Measurements from ENCODE around the gene FOXK2.

FOXK2 gene

GRCh38 chr17:82586576-82587233 is 67.2 kb downstream of the FOXK2 start:
- TF ChIP-seq EZH2 (IDR thresholded peaks at IDR 0.05) (no peak), POLR2AphosphoS5 (IDR thresholded peaks at IDR 0.05; ENCODE audit: borderline replicate concordance, low read depth, low read length) (no peak), FOXP2 (optimal IDR thresholded peaks at IDR 0.05; ENCODE audit: control extremely low read depth, extremely low read length, insufficient read depth) (no peak)
- no peaks in the 10 kb centered on the region for H3K9me3 ChIP-seq (ENCODE audit: low read depth, low read length)
- H3K4me3 ChIP-seq = no peak overlapping the region
- peaks cover 58% of the 10 kb centered on the region for H3K36me3 ChIP-seq (ENCODE audit: insufficient read depth, low read length)
- H3K27ac ChIP-seq = peak overlapping the region; percentile 67; the same call in 1 of the 2 replicates
- H3K9ac ChIP-seq (ENCODE audit: insufficient read length) = no peak overlapping the region
- DNase-seq (ENCODE audit: low read depth, low spot score) = no peak

DNA sequence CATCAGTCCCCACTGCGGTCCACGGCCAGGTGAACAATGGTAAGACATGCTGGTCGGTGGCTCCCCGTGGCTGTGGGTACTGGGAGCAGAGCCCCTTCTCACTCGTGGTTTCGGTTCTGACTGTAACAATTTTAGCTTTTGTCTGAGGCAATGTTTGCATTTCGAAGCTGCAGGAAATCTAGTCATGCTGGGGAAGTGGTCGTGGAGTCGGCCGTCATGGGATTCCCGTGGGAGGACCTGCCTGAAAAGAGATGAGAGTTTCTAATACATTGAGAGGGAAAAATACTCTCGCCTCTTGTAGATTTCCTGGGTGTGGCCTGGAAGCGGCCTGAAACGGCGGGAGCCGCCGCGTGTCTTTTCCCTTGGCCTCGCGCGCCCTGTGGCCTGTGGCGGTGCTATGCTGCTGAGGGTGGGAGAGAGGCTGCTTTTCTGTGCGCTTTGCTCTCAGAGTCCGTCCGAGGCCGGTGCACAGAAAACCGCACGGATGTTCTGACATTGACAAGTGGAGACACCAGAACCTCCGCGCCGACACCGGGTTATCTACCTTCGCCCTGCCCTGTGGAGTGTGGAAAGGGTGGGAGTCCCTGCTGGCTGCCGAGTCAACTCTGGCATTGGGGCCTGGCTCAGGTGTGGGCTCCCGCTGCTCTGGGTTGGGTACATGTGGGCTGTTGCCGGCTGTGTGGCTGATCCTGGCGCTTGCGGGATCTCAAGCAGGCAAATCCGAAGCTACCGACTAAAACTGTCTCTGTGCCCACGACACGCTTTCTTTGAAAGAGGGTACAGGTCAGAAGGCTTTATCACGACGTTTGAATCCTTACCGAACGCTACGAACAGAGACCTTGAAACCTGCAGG is 67.9 kb downstream of the FOXK2 start:
- Histone ChIP-seq H3K9ac (ENCODE audit: insufficient read length) (no peak overlapping the region), H3K9me3 (ENCODE audit: low read depth, low read length) (no peaks in the 10 kb centered on the region), H3K27ac (peak overlapping the region; percentile 67), H3K36me3 (ENCODE audit: insufficient read depth, low read length) (peaks cover 50% of the 10 kb centered on the region), H3K4me3 (no peak overlapping the region)
- no peak for DNase-seq (ENCODE audit: low read depth, low spot score)
- no peak for TF ChIP-seq EZH2 (IDR thresholded peaks at IDR 0.05)
- no peak for TF ChIP-seq POLR2AphosphoS5 (IDR thresholded peaks at IDR 0.05; ENCODE audit: borderline replicate concordance, low read depth, low read length)
- TF ChIP-seq FOXP2 (optimal IDR thresholded peaks at IDR 0.05; ENCODE audit: control extremely low read depth, extremely low read length, insufficient read depth) = no peak

GRCh38 chr17:82588266-82589175 is 69.0 kb downstream of the FOXK2 start:
- no peak overlapping the region for H3K4me3 ChIP-seq
- TF ChIP-seq EZH2 (IDR thresholded peaks at IDR 0.05) (no peak), POLR2AphosphoS5 (IDR thresholded peaks at IDR 0.05; ENCODE audit: borderline replicate concordance, low read depth, low read length) (no peak), FOXP2 (optimal IDR thresholded peaks at IDR 0.05; ENCODE audit: control extremely low read depth, extremely low read length, insufficient read depth) (no peak)
- H3K36me3 ChIP-seq (ENCODE audit: insufficient read depth, low read length) = peaks cover 41% of the 10 kb centered on the region
- no peak overlapping the region for H3K9ac ChIP-seq (ENCODE audit: insufficient read length)
- no peak for DNase-seq (ENCODE audit: low read depth, low spot score)
- H3K9me3 ChIP-seq (ENCODE audit: low read depth, low read length) = no peaks in the 10 kb centered on the region
- peak overlapping the region; percentile 68; the same call in 1 of the 2 replicates for H3K27ac ChIP-seq

GRCh38 chr17:82589851-82590180 is 70.3 kb downstream of the FOXK2 start:
- DNase-seq (ENCODE audit: low read depth, low spot score) = no peak
- Histone ChIP-seq H3K9ac (ENCODE audit: insufficient read length) (no peak overlapping the region), H3K36me3 (ENCODE audit: insufficient read depth, low read length) (peaks cover 33% of the 10 kb centered on the region), H3K4me3 (no peak overlapping the region), H3K9me3 (ENCODE audit: low read depth, low read length) (no peaks in the 10 kb centered on the region), H3K27ac (no peak overlapping the region)
- no peak for TF ChIP-seq FOXP2 (optimal IDR thresholded peaks at IDR 0.05; ENCODE audit: control extremely low read depth, extremely low read length, insufficient read depth)
- TF ChIP-seq EZH2 (IDR thresholded peaks at IDR 0.05) = no peak
- no peak for TF ChIP-seq POLR2AphosphoS5 (IDR thresholded peaks at IDR 0.05; ENCODE audit: borderline replicate concordance, low read depth, low read length)

DNA sequence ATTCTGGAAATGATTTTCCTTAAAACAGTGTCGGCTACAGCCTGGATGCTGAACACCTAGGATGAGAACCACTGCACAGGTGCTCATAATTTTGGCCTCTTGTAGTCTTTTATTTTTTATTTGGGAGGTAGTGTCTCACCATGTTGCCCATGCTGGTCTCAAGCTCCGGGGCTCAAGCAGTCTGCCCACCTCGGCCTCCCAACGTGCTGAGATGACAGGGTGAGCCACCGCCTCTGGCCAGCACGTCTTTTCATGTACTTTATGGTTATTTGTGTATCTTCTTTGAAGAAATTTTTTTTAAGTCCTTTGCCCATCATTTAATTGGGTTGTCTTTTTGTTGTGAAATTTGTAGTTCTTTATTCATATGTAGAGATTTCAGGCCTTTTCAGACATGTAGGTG is 70.7 kb downstream of the FOXK2 start:
- H3K9ac ChIP-seq (ENCODE audit: insufficient read length) = no peak overlapping the region
- H3K36me3 ChIP-seq (ENCODE audit: insufficient read depth, low read length) = peaks cover 32% of the 10 kb centered on the region
- no peak for DNase-seq (ENCODE audit: low read depth, low spot score)
- no peak for TF ChIP-seq FOXP2 (optimal IDR thresholded peaks at IDR 0.05; ENCODE audit: control extremely low read depth, extremely low read length, insufficient read depth)
- TF ChIP-seq EZH2 (IDR thresholded peaks at IDR 0.05) = no peak
- no peak for TF ChIP-seq POLR2AphosphoS5 (IDR thresholded peaks at IDR 0.05; ENCODE audit: borderline replicate concordance, low read depth, low read length)
- no peak overlapping the region for H3K27ac ChIP-seq
- H3K9me3 ChIP-seq (ENCODE audit: low read depth, low read length) = no peaks in the 10 kb centered on the region
- no peak overlapping the region for H3K4me3 ChIP-seq

DNA sequence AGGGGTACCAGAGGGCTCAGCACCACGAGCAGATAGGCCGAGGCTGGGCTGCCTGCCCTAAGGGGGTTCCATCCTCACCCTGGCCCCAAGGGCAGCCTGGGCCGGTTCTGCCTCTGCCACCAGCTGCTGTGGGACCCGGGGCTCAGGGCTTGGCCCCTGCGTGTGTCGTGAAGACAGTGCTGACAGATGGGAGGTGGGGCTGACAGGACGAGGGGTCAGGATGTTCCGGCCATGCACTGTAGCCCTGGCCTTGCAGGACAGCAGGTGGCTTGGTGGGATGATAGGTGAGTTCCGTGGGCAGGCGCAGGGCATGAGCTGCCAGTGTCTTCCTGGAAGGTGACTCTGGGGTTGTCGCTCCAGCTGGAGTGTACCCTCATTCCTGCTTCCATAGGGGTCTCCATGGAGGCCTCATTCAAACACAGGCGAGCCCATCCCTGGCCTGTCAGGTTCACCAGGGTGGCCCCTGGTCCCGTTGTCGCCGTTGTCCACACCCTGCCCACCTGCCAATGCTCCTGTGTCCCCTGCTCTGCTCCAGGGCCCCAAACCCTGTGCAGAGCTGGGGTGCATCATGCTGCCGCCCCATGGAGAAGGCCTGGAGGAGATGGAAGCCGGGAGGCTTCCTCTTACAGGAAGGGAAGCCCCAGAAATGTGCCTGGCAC is 71.5 kb downstream of the FOXK2 start:
- TF ChIP-seq EZH2 (IDR thresholded peaks at IDR 0.05) = no peak
- TF ChIP-seq POLR2AphosphoS5 (IDR thresholded peaks at IDR 0.05; ENCODE audit: borderline replicate concordance, low read depth, low read length) = no peak
- TF ChIP-seq FOXP2 (optimal IDR thresholded peaks at IDR 0.05; ENCODE audit: control extremely low read depth, extremely low read length, insufficient read depth) = no peak
- H3K4me3 ChIP-seq = no peak overlapping the region
- no peaks in the 10 kb centered on the region for H3K9me3 ChIP-seq (ENCODE audit: low read depth, low read length)
- no peak overlapping the region for H3K9ac ChIP-seq (ENCODE audit: insufficient read length)
- H3K36me3 ChIP-seq (ENCODE audit: insufficient read depth, low read length) = peaks cover 32% of the 10 kb centered on the region
- no peak for DNase-seq (ENCODE audit: low read depth, low spot score)
- peak overlapping the region; percentile 97 for H3K27ac ChIP-seq

- Histone ChIP-seq H3K4me3 (no peak overlapping the region), H3K36me3 (ENCODE audit: insufficient read depth, low read length) (peaks cover 36% of the 10 kb centered on the region; the same call in 1 of the 2 replicates), H3K9ac (ENCODE audit: insufficient read length) (no peak overlapping the region), H3K9me3 (ENCODE audit: low read depth, low read length) (no peaks in the 10 kb centered on the region), H3K27ac (peak overlapping the region; percentile 97)
- TF ChIP-seq POLR2AphosphoS5 (IDR thresholded peaks at IDR 0.05; ENCODE audit: borderline replicate concordance, low read depth, low read length) (no peak), FOXP2 (optimal IDR thresholded peaks at IDR 0.05; ENCODE audit: control extremely low read depth, extremely low read length, insufficient read depth) (no peak), EZH2 (IDR thresholded peaks at IDR 0.05) (no peak)
- DNase-seq (ENCODE audit: low read depth, low spot score) = no peak
Observed at GRCh38 chr17:82592289-82592766, 72.8 kb downstream of the FOXK2 start.
